Epithelial cell of proximal tubule (primary cell): ENCODE data around the gene SHD. TPM values are rescaled to one million over a fixed set of nuclear protein-coding genes. Genes with fewer than 3 reads are reported as not detected.
A peak's percentile ranks its signal among the peaks of the same experiment; 100 is the strongest.

Experiments used
- DNase-seq: peaks from one replicate; pipeline ENCODE4 v3.0.0-alpha.2; 2011; ENCODE audit warnings: low read depth
- H3K4me3 ChIP-seq: 2 replicates; pipeline ENCODE4 v1.5.1; 2011; ENCODE audit warnings: low read depth, mild to moderate bottlenecking, low read length
- CTCF ChIP-seq: conservative IDR thresholded peaks from 2 replicates; pipeline ENCODE4 v1.5.1; 2012; ENCODE audit warnings: low read depth, mild to moderate bottlenecking, low read length
- total RNA-seq: library from RNA; depleted of rRNA; stranded (reverse); fragments of >200 nt; gene quantifications from 2 replicates; pipeline ENCODE4 v1.2.3, GENCODE V29; 2015

Gene SHD
- total RNA-seq, 1 donor from 2014 or later = not detected

DNA sequence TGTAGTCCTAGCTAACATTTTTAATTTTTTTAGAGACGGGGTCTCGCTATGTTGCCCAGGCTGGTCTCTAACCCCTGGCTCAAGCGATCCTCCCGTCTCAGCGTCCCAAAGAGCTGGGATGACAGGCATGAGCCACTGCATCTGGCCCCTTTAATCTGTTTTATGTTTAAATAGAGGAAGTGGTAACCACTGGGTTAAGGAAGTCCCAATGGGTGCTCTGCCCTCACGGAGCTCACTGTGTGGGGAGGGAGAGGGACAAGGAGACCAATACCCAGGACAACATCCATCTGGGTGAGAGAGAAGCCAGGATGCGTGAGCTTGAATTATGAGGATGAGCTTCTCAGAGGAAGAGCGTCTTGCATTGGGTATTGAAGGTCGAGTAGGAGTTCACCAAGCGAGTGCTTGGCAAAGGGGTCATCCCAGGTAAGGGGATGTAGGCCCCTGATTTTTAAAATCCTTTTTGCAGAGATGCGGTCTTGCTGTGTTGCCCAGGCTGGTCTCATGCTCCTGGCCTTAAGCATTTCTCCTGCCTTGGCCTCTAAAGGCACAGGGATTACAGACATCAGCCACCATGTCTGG, 18.4 kb upstream of the SHD start:
- no peak for TF ChIP-seq CTCF
- no peak for DNase-seq
- no peak overlapping the region for H3K4me3 ChIP-seq

DNA sequence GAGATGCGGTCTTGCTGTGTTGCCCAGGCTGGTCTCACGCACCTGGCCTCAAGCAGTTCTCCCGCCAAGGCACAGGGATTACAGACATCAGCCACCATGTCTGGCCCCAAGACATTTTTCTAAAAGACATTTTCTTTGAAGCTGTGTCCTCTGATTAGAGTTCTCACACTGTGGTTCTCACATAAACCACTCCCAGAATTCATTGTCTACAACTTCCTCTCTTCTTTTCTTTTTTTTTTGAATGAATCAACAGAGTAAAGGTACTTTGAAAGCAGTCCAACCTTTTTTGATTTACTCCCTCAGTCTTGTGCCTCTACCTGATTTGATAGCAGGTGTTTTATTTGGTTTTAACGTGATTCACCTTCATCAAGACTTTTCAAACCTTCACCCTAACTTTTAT, 14.3 kb upstream of the SHD start:
- TF ChIP-seq CTCF = no peak
- no peak for DNase-seq
- H3K4me3 ChIP-seq = no peak overlapping the region

DNA sequence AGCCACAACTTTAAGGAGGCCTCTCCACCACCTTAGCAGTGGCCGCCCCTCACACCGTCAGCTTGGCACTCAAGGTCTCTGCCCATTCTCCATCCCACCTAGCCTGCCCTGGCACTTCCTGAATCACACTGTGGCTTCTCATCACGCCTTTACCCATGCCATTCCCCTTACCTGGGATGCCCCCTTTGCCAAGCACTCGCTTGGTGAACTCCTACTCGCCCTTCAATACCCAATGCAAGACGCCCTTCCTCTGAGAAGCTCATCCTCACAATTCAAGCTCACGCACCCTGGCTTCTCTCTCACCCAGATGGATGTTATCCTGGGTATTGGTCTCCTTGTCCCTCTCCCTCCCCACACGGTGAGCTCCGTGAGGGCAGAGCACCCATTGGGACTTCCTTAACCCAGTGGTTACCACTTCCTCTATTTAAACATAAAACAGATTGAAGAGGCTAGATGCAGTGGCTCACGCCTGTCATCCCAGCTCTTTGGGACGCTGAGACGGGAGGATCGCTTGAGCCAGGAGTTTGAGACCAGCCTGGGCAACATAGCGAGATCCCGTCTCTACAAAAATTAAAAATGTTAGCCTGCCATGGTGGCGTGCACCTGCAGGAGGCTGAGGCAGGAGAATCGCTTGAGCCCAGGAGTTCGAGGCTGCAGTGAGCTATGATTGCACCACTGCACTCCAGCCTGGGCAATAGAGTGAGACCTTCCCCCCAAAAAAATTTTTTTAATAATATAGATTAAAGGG, 12.6 kb upstream of the SHD start:
- TF ChIP-seq CTCF = no peak
- no peak overlapping the region for H3K4me3 ChIP-seq
- DNase-seq = no peak

DNA sequence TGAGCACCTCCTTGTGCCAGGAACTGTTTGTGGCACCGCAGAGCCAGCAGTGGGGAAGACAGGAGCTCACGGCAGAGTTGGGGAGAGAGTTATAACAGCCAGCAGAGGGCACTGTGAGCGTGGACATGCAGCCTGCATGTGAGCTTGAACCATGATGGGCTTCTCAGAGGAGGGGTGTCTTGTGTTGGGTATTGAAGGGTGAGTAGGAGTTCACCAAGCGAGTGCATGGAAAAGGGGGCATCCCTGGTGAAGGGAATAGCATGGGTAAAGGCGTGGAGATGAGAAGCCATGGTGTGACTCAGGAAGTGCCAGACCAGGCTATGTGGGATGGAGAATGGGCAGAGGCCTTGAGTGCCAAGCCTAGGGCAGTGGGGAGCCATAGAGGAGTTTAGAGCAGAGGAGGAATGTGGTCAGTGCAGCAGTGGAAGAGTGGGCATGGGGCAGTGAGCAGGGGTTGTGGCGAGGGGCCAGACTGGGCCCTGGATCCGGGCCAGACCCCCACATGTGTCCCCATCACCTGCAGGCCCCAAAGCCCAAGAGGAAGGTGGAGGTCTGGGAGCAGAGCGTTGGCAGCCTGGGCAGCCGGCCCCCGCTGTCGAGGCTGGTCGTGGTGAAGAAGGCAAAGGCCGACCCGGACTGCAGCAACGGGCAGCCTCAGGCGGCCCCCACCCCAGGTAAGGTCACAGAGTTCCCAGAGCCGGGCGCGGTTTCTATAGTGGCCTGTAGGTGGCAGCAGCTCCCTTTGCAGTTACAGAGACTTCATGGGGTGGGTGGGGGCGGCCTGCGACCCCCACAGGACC, 11.8 kb upstream of the SHD start:
- TF ChIP-seq CTCF = peak; percentile 77
- no peak for DNase-seq
- no peak overlapping the region for H3K4me3 ChIP-seq

DNA sequence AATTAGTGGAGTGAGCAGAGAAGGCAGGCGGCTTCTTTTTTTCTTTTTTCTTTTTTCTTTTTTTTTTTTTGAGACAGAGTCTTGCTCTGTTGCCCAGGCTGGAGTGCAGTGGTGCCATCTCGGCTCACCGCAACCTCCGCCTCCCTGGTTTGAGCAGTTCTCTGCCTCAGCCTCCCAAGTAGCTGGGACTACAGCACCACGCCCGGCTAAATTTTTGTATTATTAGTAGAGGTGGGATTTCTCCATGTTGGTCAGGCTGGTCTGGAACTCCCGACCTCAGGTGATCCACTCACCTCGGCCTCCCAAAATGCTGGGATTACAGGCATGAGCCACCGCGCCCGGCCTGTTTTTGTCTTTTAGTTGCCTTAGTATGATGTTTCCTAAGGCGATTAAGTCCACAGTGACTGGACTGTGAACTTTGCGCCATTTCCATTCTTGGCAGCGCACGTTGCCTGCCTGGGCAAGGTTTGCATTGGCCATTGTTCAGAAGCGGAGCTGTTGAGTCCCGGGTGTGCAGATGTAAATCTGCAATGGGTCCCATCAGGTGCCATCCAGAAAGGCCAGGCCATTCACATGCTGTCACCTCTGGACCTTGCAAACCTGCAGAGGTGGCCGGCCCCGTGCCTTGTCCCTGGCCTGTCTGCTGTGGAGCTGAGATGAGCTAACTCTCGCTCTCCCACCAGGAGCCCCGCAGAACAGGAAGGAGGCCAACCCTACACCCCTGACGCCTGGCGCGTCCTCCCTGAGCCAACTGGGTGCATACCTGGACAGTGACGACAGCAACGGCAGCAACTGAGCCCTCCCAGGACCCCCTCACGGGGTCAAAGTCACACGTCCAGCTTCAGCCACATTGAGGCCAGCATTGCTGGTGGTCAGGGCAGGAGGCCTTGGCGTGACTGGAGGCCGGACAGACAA, 10.9 kb upstream of the SHD start:
- no peak for DNase-seq
- no peak for TF ChIP-seq CTCF
- no peak overlapping the region for H3K4me3 ChIP-seq

- DNase-seq = no peak
- TF ChIP-seq CTCF = peak; percentile 14
- no peak overlapping the region for H3K4me3 ChIP-seq
Measured at GRCh38 chr19:4268816-4269430, 10.1 kb upstream of the SHD start.
